Uterus (tissue), 2 donors: ENCODE results near the gene SLC50A1.

Experiments used
- CTCF ChIP-seq, 4 experiments: fragments of 200-600 bp in 2 of 4; fragments of 450-650 bp in 2 of 4; sonication (generic) in 2 of 4; IDR thresholded peaks; one replicate each; pipeline ENCODE4 v1.5.1; 2016 to 2019; ENCODE audit warnings: antibody characterized with exemption in 4 of 4, mild to moderate bottlenecking in 2 of 4, moderate library complexity in 1 of 4
- POLR2A ChIP-seq, 2 donors: fragments of 450-650 bp; IDR thresholded peaks; one replicate each; pipeline ENCODE4 v1.6.1; 2016; ENCODE audit warnings: antibody characterized with exemption in 2 of 2, mild to moderate bottlenecking in 1 of 2, moderate library complexity in 1 of 2

DNA sequence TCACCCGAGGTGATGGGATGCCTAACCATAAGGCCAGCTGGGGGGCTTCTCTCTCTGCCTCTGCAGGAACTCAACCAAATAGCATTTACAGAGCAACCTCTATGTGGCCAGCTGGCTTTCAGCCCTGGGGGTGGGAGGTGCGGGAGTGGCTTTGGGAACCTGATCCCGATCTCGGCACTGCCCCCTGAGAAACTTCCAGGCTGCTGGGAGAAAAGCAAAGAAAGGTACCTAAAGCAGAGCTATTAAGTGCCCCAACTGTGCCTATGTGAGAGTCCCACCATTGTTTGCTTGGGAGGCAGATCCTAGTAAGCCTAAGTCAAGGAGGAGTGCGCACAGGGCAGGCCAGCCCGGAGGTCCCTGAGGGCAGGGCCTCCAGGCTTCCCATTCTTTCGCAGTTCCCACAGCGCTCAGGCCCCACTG, 30.4 kb downstream of the SLC50A1 start:
- TF ChIP-seq POLR2A (IDR thresholded peaks at IDR 0.05) (no peak), CTCF (IDR thresholded peaks at IDR 0.05) (no peak)
